H1 (cell line): Measurements from ENCODE around the gene DGKA. TPM values are rescaled to one million over a fixed set of nuclear protein-coding genes. Genes with fewer than 3 reads are reported as not detected.

Experiments used
- CTCF ChIP-seq, 3 experiments: IDR thresholded peaks; 1 replicate in 2 of 3; 2 replicates in 1 of 3; pipeline versions ENCODE4 v1.5.1 to v1.6.1; 2011; ENCODE audit warnings: low read length in 3 of 3, mild to moderate bottlenecking in 3 of 3, inconsistent platforms in 2 of 3, low read depth in 1 of 3, moderate library complexity in 1 of 3; ENCODE audit not compliant: insufficient read depth in 1 of 3; ENCODE audit errors: control extremely low read depth in 1 of 3
- polyA plus RNA-seq, 7 experiments: library from polyadenylated mRNA; depleted of rRNA in 3 of 7; stranded (reverse) in 5 of 7; unstranded in 2 of 7; fragments of >200 nt in 5 of 7; fragments of 200-250 nt in 2 of 7; gene quantifications; 1 replicate in 5 of 7; 2 replicates in 1 of 7; 4 replicates in 1 of 7; pipeline versions ENCODE4 v1.2.1 to v1.2.3, GENCODE V29; 2011 to 2013; ENCODE audit warnings: missing spikeins in 2 of 7, mixed read lengths in 2 of 7
- total RNA-seq: library from RNA; stranded (reverse); fragmentation: NEBNext Ultra II Directional; extraction: Animal tissue kit (Norgen Biotek cat#: 25700); gene quantifications from 2 replicates; pipeline ENCODE4 v1.2.1, GENCODE V29; 2021

DGKA gene
- total and polyA plus RNA-seq, 2 of the 8 experiments (the other 6 are each of a cell fraction or from before 2014, with no cell fraction given): 15.9 to 18.0 TPM

- no peak for TF ChIP-seq CTCF (IDR thresholded peaks at IDR 0.05; ENCODE audit: control extremely low read depth in 1 of 3, insufficient read depth in 1 of 3, low read depth in 1 of 3, low read length in 3 of 3)
- TF ChIP-seq, all 59 proteins: peak for 0
Observed at GRCh38 chr12:55933799-55934742, 3.1 kb downstream of the DGKA start (continued).
